ENCODE data around the gene DCC. TPM values are rescaled to one million over a fixed set of nuclear protein-coding genes. Genes with fewer than 3 reads are reported as not detected.

The DCC gene
- total and polyA plus RNA-seq, 2 experiments from 2014 or later = 0.53 to 0.73 TPM

DNA sequence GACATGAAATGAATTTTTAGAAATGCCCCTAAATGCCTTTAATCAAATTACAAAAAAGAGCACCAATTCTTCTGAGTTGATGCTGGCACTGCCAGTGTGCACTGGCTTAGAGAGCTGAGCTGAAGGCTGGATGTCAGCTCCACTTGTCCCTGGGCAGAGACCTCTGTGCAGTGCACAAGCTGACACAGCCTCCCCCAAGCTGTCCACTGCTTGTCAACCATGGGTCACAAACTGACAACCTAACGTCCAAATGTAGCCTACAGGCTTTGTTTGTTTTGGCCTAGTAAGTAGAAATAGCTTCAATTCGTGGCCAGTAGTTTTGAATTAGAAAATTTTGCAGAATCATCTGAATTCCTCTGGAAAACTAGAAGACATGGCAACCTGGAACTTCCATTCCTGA lies 605.6 kb downstream of the DCC start (continued):
- no peak for TF ChIP-seq EZH2phosphoT487 (IDR thresholded peaks at IDR 0.05; ENCODE audit: unreplicated experiment)
- TF ChIP-seq, protein P1, sequence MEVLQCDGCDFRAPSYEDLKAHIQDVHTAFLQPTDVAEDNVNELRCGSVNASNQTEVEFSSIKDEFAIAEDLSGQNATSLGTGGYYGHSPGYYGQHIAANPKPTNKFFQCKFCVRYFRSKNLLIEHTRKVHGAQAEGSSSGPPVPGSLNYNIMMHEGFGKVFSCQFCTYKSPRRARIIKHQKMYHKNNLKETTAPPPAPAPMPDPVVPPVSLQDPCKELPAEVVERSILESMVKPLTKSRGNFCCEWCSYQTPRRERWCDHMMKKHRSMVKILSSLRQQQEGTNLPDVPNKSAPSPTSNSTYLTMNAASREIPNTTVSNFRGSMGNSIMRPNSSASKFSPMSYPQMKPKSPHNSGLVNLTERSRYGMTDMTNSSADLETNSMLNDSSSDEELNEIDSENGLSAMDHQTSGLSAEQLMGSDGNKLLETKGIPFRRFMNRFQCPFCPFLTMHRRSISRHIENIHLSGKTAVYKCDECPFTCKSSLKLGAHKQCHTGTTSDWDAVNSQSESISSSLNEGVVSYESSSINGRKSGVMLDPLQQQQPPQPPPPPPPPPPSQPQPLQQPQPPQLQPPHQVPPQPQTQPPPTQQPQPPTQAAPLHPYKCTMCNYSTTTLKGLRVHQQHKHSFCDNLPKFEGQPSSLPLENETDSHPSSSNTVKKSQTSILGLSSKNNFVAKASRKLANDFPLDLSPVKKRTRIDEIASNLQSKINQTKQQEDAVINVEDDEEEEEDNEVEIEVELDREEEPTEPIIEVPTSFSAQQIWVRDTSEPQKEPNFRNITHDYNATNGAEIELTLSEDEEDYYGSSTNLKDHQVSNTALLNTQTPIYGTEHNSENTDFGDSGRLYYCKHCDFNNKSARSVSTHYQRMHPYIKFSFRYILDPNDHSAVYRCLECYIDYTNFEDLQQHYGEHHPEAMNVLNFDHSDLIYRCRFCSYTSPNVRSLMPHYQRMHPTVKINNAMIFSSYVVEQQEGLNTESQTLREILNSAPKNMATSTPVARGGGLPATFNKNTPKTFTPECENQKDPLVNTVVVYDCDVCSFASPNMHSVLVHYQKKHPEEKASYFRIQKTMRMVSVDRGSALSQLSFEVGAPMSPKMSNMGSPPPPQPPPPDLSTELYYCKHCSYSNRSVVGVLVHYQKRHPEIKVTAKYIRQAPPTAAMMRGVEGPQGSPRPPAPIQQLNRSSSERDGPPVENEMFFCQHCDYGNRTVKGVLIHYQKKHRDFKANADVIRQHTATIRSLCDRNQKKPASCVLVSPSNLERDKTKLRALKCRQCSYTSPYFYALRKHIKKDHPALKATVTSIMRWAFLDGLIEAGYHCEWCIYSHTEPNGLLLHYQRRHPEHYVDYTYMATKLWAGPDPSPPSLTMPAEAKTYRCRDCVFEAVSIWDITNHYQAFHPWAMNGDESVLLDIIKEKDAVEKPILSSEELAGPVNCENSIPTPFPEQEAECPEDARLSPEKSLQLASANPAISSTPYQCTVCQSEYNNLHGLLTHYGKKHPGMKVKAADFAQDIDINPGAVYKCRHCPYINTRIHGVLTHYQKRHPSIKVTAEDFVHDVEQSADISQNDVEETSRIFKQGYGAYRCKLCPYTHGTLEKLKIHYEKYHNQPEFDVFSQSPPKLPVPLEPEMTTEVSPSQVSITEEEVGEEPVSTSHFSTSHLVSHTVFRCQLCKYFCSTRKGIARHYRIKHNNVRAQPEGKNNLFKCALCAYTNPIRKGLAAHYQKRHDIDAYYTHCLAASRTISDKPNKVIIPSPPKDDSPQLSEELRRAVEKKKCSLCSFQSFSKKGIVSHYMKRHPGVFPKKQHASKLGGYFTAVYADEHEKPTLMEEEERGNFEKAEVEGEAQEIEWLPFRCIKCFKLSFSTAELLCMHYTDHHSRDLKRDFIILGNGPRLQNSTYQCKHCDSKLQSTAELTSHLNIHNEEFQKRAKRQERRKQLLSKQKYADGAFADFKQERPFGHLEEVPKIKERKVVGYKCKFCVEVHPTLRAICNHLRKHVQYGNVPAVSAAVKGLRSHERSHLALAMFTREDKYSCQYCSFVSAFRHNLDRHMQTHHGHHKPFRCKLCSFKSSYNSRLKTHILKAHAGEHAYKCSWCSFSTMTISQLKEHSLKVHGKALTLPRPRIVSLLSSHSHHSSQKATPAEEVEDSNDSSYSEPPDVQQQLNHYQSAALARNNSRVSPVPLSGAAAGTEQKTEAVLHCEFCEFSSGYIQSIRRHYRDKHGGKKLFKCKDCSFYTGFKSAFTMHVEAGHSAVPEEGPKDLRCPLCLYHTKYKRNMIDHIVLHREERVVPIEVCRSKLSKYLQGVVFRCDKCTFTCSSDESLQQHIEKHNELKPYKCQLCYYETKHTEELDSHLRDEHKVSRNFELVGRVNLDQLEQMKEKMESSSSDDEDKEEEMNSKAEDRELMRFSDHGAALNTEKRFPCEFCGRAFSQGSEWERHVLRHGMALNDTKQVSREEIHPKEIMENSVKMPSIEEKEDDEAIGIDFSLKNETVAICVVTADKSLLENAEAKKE (CRISPR knock-in tag; IDR thresholded peaks at IDR 0.05) = no peak
- TF ChIP-seq EZH2 (IDR thresholded peaks at IDR 0.05; ENCODE audit: low read depth, unreplicated experiment) = no peak
- no peak for TF ChIP-seq STAT1 (IDR thresholded peaks at IDR 0.05; ENCODE audit: unreplicated experiment)

DNA sequence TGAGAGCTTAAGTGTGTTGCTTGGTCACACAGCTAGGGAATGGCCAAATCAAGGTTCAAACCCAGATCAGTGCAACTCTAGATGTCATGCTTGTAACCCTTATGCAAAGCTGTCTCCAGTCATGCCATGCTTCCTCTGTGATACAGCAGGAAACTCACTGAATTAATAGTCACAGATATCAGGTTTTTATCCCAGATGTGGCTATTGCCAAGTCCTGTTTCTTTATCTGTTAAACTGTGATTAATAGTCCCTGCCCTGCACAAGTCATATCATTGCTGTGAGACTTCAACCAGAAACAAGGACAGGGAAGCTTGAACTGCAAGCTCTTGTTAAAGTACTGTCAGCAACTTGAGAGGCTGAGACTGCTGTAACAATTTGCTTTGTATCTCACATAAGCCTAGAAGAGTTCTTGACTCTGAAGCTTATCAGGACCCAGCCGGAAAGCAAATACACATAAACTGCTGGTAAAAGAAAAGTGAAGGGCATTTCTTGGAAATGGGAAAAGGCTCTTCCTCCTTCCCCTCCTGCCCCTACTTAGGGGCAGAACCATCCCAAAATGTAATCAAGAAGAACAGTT lies 609.0 kb downstream of the DCC start:
- Histone ChIP-seq H3K4me1 (ENCODE audit: insufficient read depth) (no peaks in the 10 kb centered on the region), H4K20me1 (replicated peaks; ENCODE audit: insufficient read depth) (no peaks in the 10 kb centered on the region), H3K27me3 (ENCODE audit: insufficient read depth) (no peaks in the 10 kb centered on the region), H2AFZ (no peak overlapping the region), H3K27ac (ENCODE audit: low read depth) (no peak overlapping the region), H3F3A (replicated peaks; ENCODE audit: low read depth) (no peaks in the 10 kb centered on the region), H3K36me3 (ENCODE audit: insufficient read depth) (no peaks in the 10 kb centered on the region), H3K4me3 (no peak overlapping the region), H3K4me2 (no peak overlapping the region), H3K9me2 (ENCODE audit: insufficient read depth) (no peaks in the 10 kb centered on the region), H3K79me2 (replicated peaks; ENCODE audit: insufficient read depth) (no peaks in the 10 kb centered on the region)
- no peak for DNase-seq (ENCODE audit: low spot score)
- no peak for ATAC-seq
- no peaks in the 10 kb centered on the region for H3K4me1 Mint-ChIP-seq
- no peak overlapping the region for H3K4me3 Mint-ChIP-seq
- H3K9me3 Mint-ChIP-seq = no peaks in the 10 kb centered on the region
- no peak overlapping the region for H3K27ac Mint-ChIP-seq
- no peaks in the 10 kb centered on the region for H3K36me3 Mint-ChIP-seq (ENCODE audit: low read depth)
- peaks cover 2% of the 10 kb centered on the region for H3K27me3 Mint-ChIP-seq (ENCODE audit: insufficient read depth, low read depth, poor library complexity)
- no peak for TF ChIP-seq NANOG (IDR thresholded peaks at IDR 0.05; ENCODE audit: borderline replicate concordance)
- TF ChIP-seq, protein P2, sequence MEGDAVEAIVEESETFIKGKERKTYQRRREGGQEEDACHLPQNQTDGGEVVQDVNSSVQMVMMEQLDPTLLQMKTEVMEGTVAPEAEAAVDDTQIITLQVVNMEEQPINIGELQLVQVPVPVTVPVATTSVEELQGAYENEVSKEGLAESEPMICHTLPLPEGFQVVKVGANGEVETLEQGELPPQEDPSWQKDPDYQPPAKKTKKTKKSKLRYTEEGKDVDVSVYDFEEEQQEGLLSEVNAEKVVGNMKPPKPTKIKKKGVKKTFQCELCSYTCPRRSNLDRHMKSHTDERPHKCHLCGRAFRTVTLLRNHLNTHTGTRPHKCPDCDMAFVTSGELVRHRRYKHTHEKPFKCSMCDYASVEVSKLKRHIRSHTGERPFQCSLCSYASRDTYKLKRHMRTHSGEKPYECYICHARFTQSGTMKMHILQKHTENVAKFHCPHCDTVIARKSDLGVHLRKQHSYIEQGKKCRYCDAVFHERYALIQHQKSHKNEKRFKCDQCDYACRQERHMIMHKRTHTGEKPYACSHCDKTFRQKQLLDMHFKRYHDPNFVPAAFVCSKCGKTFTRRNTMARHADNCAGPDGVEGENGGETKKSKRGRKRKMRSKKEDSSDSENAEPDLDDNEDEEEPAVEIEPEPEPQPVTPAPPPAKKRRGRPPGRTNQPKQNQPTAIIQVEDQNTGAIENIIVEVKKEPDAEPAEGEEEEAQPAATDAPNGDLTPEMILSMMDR (conservative IDR thresholded peaks at IDR 0.05; ENCODE audit: low read depth in 2 of 2) = no peak
- TF ChIP-seq, protein P3, sequence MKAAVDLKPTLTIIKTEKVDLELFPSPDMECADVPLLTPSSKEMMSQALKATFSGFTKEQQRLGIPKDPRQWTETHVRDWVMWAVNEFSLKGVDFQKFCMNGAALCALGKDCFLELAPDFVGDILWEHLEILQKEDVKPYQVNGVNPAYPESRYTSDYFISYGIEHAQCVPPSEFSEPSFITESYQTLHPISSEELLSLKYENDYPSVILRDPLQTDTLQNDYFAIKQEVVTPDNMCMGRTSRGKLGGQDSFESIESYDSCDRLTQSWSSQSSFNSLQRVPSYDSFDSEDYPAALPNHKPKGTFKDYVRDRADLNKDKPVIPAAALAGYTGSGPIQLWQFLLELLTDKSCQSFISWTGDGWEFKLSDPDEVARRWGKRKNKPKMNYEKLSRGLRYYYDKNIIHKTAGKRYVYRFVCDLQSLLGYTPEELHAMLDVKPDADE (IDR thresholded peaks at IDR 0.05) = no peak

Measured in GM23338 (cell line).